K562 (cell line): ENCODE data around the gene OR11G2. TPM values are rescaled to one million over a fixed set of nuclear protein-coding genes. Genes with fewer than 3 reads are reported as not detected.

Source experiments
- HMGN3 ChIP-seq: IDR thresholded peaks from 2 replicates; pipeline ENCODE4 v1.6.1; 2011; ENCODE audit warnings: borderline replicate concordance, low read depth, mild to moderate bottlenecking, mixed read lengths, low read length; ENCODE audit not compliant: insufficient read length; ENCODE audit errors: extremely low read depth
- JUN ChIP-seq, 2 experiments: sonication (generic) in 1 of 2; formaldehyde crosslinking in 1 of 2; IDR thresholded peaks; 2 replicates each; pipeline versions ENCODE4 v1.6.1 to v1.8.0; 2012 to 2022; ENCODE audit warnings: borderline replicate concordance in 2 of 2, mild to moderate bottlenecking in 2 of 2, improper control_type of control experiment in 1 of 2, low read depth in 1 of 2, low read length in 1 of 2, missing genetic modification reagents in 1 of 2
- SMARCE1 ChIP-seq: fragments of 450-650 bp; IDR thresholded peaks from 2 replicates; pipeline ENCODE4 v1.7.1; 2016; ENCODE audit warnings: mild to moderate bottlenecking
- USF1 ChIP-seq: sonication (generic); formaldehyde crosslinking; IDR thresholded peaks from 2 replicates; pipeline ENCODE4 v1.9.0; 2022; ENCODE audit warnings: mild to moderate bottlenecking, missing genetic modification reagents
- ZNF232 ChIP-seq: sonication (generic); formaldehyde crosslinking; IDR thresholded peaks from 2 replicates; pipeline ENCODE4 v1.8.0; 2022; ENCODE audit warnings: mild to moderate bottlenecking, missing genetic modification reagents
- ZNF280B ChIP-seq: fragments of 250-450 bp; sonication (Bioruptor Pico); IDR thresholded peaks from 2 replicates; pipeline ENCODE4 v1.5.1; 2021; ENCODE audit warnings: mild to moderate bottlenecking
- ZNF3 ChIP-seq: fragments of 250-450 bp; sonication (Bioruptor Pico); IDR thresholded peaks from 2 replicates; pipeline ENCODE4 v1.5.0; 2021; ENCODE audit warnings: mild to moderate bottlenecking, moderate library complexity
- ZNF644 ChIP-seq: fragments of 200-800 bp; sonication (Bioruptor generic); IDR thresholded peaks from 2 replicates; pipeline ENCODE4 v1.6.1; 2016; ENCODE audit warnings: low read depth, missing genetic modification characterization, missing compliant biosample characterization
- polyA plus RNA-seq, 8 experiments: library from polyadenylated mRNA; depleted of rRNA in 4 of 8; stranded (reverse) in 5 of 8; unstranded in 3 of 8; fragments of >200 nt; fragmentation: Nextera tagmentation in 2 of 8; fragmentation: Illumina TruSeq in 1 of 8; extraction: Ambion mirVana in 2 of 8; extraction: Trizol in 1 of 8; gene quantifications; 2 replicates each; pipeline versions ENCODE4 v1.2.1 to v1.2.3, GENCODE V29; 2011 to 2014; ENCODE audit warnings: inconsistent platforms in 1 of 8, missing spikeins in 1 of 8
- small RNA-seq: library from RNA; depleted of rRNA; stranded (forward); fragments of <200 nt; gene quantifications from one replicate; pipeline ENCODE3, GENCODE V24; 2014
- total RNA-seq, 7 experiments: library from RNA; depleted of rRNA in 6 of 7; stranded (reverse); fragments of >200 nt in 6 of 7; fragmentation: Illumina TruSeq in 2 of 7; extraction: Trizol in 2 of 7; gene quantifications; 2 replicates each; pipeline versions ENCODE4 v1.2.1 to v1.2.3, GENCODE V29; 2011 to 2021; ENCODE audit warnings: low replicate concordance in 1 of 7

Gene OR11G2
- total and polyA plus RNA-seq, 9 of the 15 experiments (the other 6 are each of a cell fraction or from before 2014, with no cell fraction given), result not detected

DNA sequence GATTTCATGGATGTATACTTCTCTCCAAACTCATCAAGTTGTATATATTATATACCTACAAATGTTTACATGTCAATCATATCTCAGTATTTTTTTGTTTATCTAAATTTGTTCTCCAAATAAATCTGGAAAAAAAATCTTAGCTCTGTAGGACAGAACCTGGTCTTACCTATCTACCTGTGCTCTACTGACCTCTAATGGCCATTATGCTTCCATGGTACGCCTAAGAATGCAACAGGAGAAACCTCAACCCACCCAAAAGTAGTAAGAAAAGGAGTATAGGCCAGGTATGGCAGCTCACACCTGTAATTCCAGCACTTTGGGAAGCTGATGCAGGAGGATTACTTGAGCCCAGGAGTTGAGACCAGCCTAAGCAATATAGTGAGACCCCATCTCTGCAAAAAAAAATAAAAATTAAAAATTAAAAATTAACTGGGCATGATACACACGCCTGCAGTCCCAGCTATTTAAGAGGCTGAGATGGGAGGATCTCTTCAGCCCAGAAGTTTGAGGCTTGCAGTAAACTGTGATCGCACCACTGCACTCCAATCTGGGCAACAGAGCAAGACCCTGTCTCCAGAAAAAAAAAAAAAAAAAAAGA lies 57.0 kb downstream of the OR11G2 start (continued):
- TF ChIP-seq ZNF3 (CRISPR knock-in tag) (no peak), HMGN3 (no peak), ZNF280B (CRISPR knock-in tag) (no peak), SMARCE1 (no peak), JUN (IDR thresholded peaks at IDR 0.05; ENCODE audit: borderline replicate concordance, low read depth, low read length) (no peak), JUN (CRISPR knock-in tag; IDR thresholded peaks at IDR 0.05; ENCODE audit: borderline replicate concordance) (no peak), USF1 (CRISPR knock-in tag) (no peak), ZNF232 (no peak), ZNF644 (tag) (no peak)
- TF ChIP-seq, all 486 proteins: peak for 6

Small RNA genes within 50 kb of the gene (small RNA-seq; reads per million reads assigned to genes)
- gene GTF2IP22, result not detected

Other genes with a start within 250 kb of the OR11G2 start
Only the 7 nearest of the 15 such genes appear.
- not detected in 2 replicates for gene OR4L1, start 130.9 kb upstream of the OR11G2 start, total RNA-seq (2014; rRNA removed)
- not detected in 2 replicates for gene OR4L1, start 130.9 kb upstream of the OR11G2 start, total RNA-seq (2014; rRNA removed; fragmentation: Illumina TruSeq; extraction: Trizol)
- gene OR4L1, start 130.9 kb upstream of the OR11G2 start, total RNA-seq (2015; rRNA removed; fragmentation: Illumina TruSeq; extraction: Trizol), result not detected in 2 replicates
- gene OR4L1, start 130.9 kb upstream of the OR11G2 start, total RNA-seq (2021), result not detected in 2 replicates
- gene OR4L1, start 130.9 kb upstream of the OR11G2 start, polyA plus RNA-seq (2011; rRNA removed), result not detected in 2 replicates
- not detected in 2 replicates for gene OR4L1, start 130.9 kb upstream of the OR11G2 start, polyA plus RNA-seq (2014; fragmentation: Illumina TruSeq; extraction: Trizol)
- gene OR4L1, start 130.9 kb upstream of the OR11G2 start, polyA plus RNA-seq (2014; fragmentation: Nextera tagmentation; extraction: Ambion mirVana), result not detected
- gene OR4L1, start 130.9 kb upstream of the OR11G2 start, polyA plus RNA-seq (2014; rRNA removed), result not detected in 2 replicates
- not detected in 2 replicates for gene OR4K17, start 80.2 kb upstream of the OR11G2 start, total RNA-seq (2014; rRNA removed)
- not detected in 2 replicates for gene OR4K17, start 80.2 kb upstream of the OR11G2 start, total RNA-seq (2014; rRNA removed; fragmentation: Illumina TruSeq; extraction: Trizol)
- not detected in 2 replicates for gene OR4K17, start 80.2 kb upstream of the OR11G2 start, total RNA-seq (2015; rRNA removed; fragmentation: Illumina TruSeq; extraction: Trizol)
- not detected in 2 replicates for gene OR4K17, start 80.2 kb upstream of the OR11G2 start, total RNA-seq (2021)
- gene OR4K17, start 80.2 kb upstream of the OR11G2 start, polyA plus RNA-seq (2011; rRNA removed), result not detected in 2 replicates
- not detected in 2 replicates for gene OR4K17, start 80.2 kb upstream of the OR11G2 start, polyA plus RNA-seq (2014; fragmentation: Illumina TruSeq; extraction: Trizol)
- gene OR4K17, start 80.2 kb upstream of the OR11G2 start, polyA plus RNA-seq (2014; fragmentation: Nextera tagmentation; extraction: Ambion mirVana), result not detected
- not detected in 2 replicates for gene OR4K17, start 80.2 kb upstream of the OR11G2 start, polyA plus RNA-seq (2014; rRNA removed)
- not detected in 2 replicates for gene OR4N5, start 52.1 kb upstream of the OR11G2 start, total RNA-seq (2014; rRNA removed)
- not detected in 2 replicates for gene OR4N5, start 52.1 kb upstream of the OR11G2 start, total RNA-seq (2014; rRNA removed; fragmentation: Illumina TruSeq; extraction: Trizol)
- not detected in 2 replicates for gene OR4N5, start 52.1 kb upstream of the OR11G2 start, total RNA-seq (2015; rRNA removed; fragmentation: Illumina TruSeq; extraction: Trizol)
- gene OR4N5, start 52.1 kb upstream of the OR11G2 start, total RNA-seq (2021), result not detected in 2 replicates
- not detected in 2 replicates for gene OR4N5, start 52.1 kb upstream of the OR11G2 start, polyA plus RNA-seq (2011; rRNA removed)
- gene OR4N5, start 52.1 kb upstream of the OR11G2 start, polyA plus RNA-seq (2014; fragmentation: Illumina TruSeq; extraction: Trizol), result not detected in 2 replicates
- not detected for gene OR4N5, start 52.1 kb upstream of the OR11G2 start, polyA plus RNA-seq (2014; fragmentation: Nextera tagmentation; extraction: Ambion mirVana)
- not detected in 2 replicates for gene OR4N5, start 52.1 kb upstream of the OR11G2 start, polyA plus RNA-seq (2014; rRNA removed)
- not detected in 2 replicates for gene OR11H6, start 32.8 kb downstream of the OR11G2 start, total RNA-seq (2014; rRNA removed)
- gene OR11H6, start 32.8 kb downstream of the OR11G2 start, total RNA-seq (2014; rRNA removed; fragmentation: Illumina TruSeq; extraction: Trizol), result not detected in 2 replicates
- not detected in 2 replicates for gene OR11H6, start 32.8 kb downstream of the OR11G2 start, total RNA-seq (2015; rRNA removed; fragmentation: Illumina TruSeq; extraction: Trizol)
- gene OR11H6, start 32.8 kb downstream of the OR11G2 start, total RNA-seq (2021), result not detected in 2 replicates
- gene OR11H6, start 32.8 kb downstream of the OR11G2 start, polyA plus RNA-seq (2011; rRNA removed), result not detected in 2 replicates
- not detected in 2 replicates for gene OR11H6, start 32.8 kb downstream of the OR11G2 start, polyA plus RNA-seq (2014; fragmentation: Illumina TruSeq; extraction: Trizol)
- gene OR11H6, start 32.8 kb downstream of the OR11G2 start, polyA plus RNA-seq (2014; fragmentation: Nextera tagmentation; extraction: Ambion mirVana), result not detected
- gene OR11H6, start 32.8 kb downstream of the OR11G2 start, polyA plus RNA-seq (2014; rRNA removed), result not detected in 2 replicates
- not detected in 2 replicates for gene OR11H7, start 38.1 kb downstream of the OR11G2 start, total RNA-seq (2014; rRNA removed)
- not detected in 2 replicates for gene OR11H7, start 38.1 kb downstream of the OR11G2 start, total RNA-seq (2014; rRNA removed; fragmentation: Illumina TruSeq; extraction: Trizol)
- not detected in 2 replicates for gene OR11H7, start 38.1 kb downstream of the OR11G2 start, total RNA-seq (2015; rRNA removed; fragmentation: Illumina TruSeq; extraction: Trizol)
- not detected in 2 replicates for gene OR11H7, start 38.1 kb downstream of the OR11G2 start, total RNA-seq (2021)
- not detected in 2 replicates for gene OR11H7, start 38.1 kb downstream of the OR11G2 start, polyA plus RNA-seq (2011; rRNA removed)
- gene OR11H7, start 38.1 kb downstream of the OR11G2 start, polyA plus RNA-seq (2014; fragmentation: Illumina TruSeq; extraction: Trizol), result not detected in 2 replicates
- not detected for gene OR11H7, start 38.1 kb downstream of the OR11G2 start, polyA plus RNA-seq (2014; fragmentation: Nextera tagmentation; extraction: Ambion mirVana)
- gene OR11H7, start 38.1 kb downstream of the OR11G2 start, polyA plus RNA-seq (2014; rRNA removed), result not detected in 2 replicates
- gene OR11H4, start 48.4 kb downstream of the OR11G2 start, total RNA-seq (2014; rRNA removed), result not detected in 2 replicates
- gene OR11H4, start 48.4 kb downstream of the OR11G2 start, total RNA-seq (2014; rRNA removed; fragmentation: Illumina TruSeq; extraction: Trizol), result not detected in 2 replicates
- not detected in 2 replicates for gene OR11H4, start 48.4 kb downstream of the OR11G2 start, total RNA-seq (2015; rRNA removed; fragmentation: Illumina TruSeq; extraction: Trizol)
- not detected in 2 replicates for gene OR11H4, start 48.4 kb downstream of the OR11G2 start, total RNA-seq (2021)
- gene OR11H4, start 48.4 kb downstream of the OR11G2 start, polyA plus RNA-seq (2011; rRNA removed), result not detected in 2 replicates
- gene OR11H4, start 48.4 kb downstream of the OR11G2 start, polyA plus RNA-seq (2014; fragmentation: Illumina TruSeq; extraction: Trizol), result not detected in 2 replicates
- gene OR11H4, start 48.4 kb downstream of the OR11G2 start, polyA plus RNA-seq (2014; fragmentation: Nextera tagmentation; extraction: Ambion mirVana), result not detected
- not detected in 2 replicates for gene OR11H4, start 48.4 kb downstream of the OR11G2 start, polyA plus RNA-seq (2014; rRNA removed)
- 4.8 and 8.3 TPM in 2 replicates for gene TTC5, start 115.1 kb downstream of the OR11G2 start, total RNA-seq (2014; rRNA removed)
- 16.4 and 17.1 TPM in 2 replicates for gene TTC5, start 115.1 kb downstream of the OR11G2 start, total RNA-seq (2014; rRNA removed; fragmentation: Illumina TruSeq; extraction: Trizol)
- 8.0 and 12.5 TPM in 2 replicates for gene TTC5, start 115.1 kb downstream of the OR11G2 start, total RNA-seq (2015; rRNA removed; fragmentation: Illumina TruSeq; extraction: Trizol)
- 11.7 and 13.8 TPM in 2 replicates for gene TTC5, start 115.1 kb downstream of the OR11G2 start, total RNA-seq (2021)
- 11.6 and 12.2 TPM in 2 replicates for gene TTC5, start 115.1 kb downstream of the OR11G2 start, polyA plus RNA-seq (2011; rRNA removed)
- 6.6 and 9.3 TPM in 2 replicates for gene TTC5, start 115.1 kb downstream of the OR11G2 start, polyA plus RNA-seq (2014; fragmentation: Illumina TruSeq; extraction: Trizol)
- 1 to 10 TPM; 5.6 to 6.0 TPM for gene TTC5, start 115.1 kb downstream of the OR11G2 start, polyA plus RNA-seq (2014; fragmentation: Nextera tagmentation; extraction: Ambion mirVana)
- gene TTC5, start 115.1 kb downstream of the OR11G2 start, polyA plus RNA-seq (2014; rRNA removed), result 5.8 and 7.5 TPM in 2 replicates